Measurements from ENCODE around the gene HECTD1.
"Not testable (repeated sequence)": the region's sequence is repeated elsewhere in the genome, so short reads cannot be mapped to it uniquely, and the experiment has no call there.

The HECTD1 gene

GRCh38 chr14:31207755-31208545, at the start of gene HECTD1:
Gene HECTD1 (minus strand): TSS chr14:31207793. CDS start chr14:31205936, 1,857 bp downstream.
- Mint-ChIP-seq H3K36me3 (ENCODE audit: insufficient read depth) (peaks cover 36% of the 10 kb centered on the region), H3K9me3 (no peaks in the 10 kb centered on the region), H3K4me1 (peaks cover 49% of the 10 kb centered on the region), H3K4me3 (peak within 1 kb of the TSS; percentile 94), H3K27ac (ENCODE audit: low read depth) (peak within 1 kb of the TSS; percentile 99), H3K27me3 (no peaks in the 10 kb centered on the region)
- ATAC-seq (replicated peaks; ENCODE audit: extremely low read depth, poor library complexity, severe bottlenecking) (peak; percentile 69), DNase-seq (ENCODE audit: low spot score in 2 of 2) (peak; percentile 77 to 86)

GRCh38 chr14:31257244-31257553, 49.6 kb upstream of the HECTD1 start:
- H3K4me3 Mint-ChIP-seq: no peak overlapping the region
- H3K27me3 Mint-ChIP-seq: no peaks in the 10 kb centered on the region
- no peak overlapping the region for H3K27ac Mint-ChIP-seq (ENCODE audit: low read depth)
- ATAC-seq (replicated peaks; ENCODE audit: extremely low read depth, poor library complexity, severe bottlenecking): no peak
- H3K9me3 Mint-ChIP-seq: no peaks in the 10 kb centered on the region
- no peak for DNase-seq (ENCODE audit: low spot score in 2 of 2)
- H3K4me1 Mint-ChIP-seq: no peaks in the 10 kb centered on the region
- H3K36me3 Mint-ChIP-seq (ENCODE audit: insufficient read depth): no peaks in the 10 kb centered on the region

DNA sequence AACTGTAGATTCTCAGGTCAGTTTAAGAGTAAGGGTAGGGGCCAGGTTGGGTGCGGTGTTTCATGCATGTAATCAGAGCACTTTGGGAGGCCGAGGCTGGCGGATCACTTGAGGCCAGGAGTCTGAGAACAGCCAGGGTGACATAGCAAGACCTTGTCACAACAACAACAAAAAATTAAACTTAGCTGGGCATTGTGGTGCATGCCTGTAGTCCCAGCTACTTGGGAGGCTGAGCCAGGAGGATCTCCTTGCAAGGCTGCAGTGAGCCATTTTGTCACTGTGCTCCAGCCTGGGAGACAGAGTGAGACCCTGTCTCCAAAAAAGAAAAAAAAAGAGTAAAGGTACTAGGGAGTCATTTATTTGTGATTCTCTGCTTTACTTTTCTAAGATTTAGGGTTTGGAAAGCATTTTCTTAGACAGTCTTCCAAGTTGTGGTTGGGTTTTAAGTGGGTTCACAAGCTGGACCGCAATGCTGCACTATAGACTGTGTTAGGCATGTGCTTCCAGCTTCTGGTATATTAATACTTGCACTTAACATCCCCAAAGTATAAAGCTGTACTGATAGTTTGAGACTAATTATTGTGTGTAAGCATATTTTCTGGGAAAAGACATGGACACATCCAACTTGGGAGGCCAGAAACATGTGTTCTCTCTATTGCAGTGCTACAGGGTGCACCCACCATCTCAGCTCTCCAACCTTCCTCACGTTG, 49.1 kb upstream of the HECTD1 start:
- Mint-ChIP-seq H3K27ac (ENCODE audit: low read depth) (no peak overlapping the region), H3K4me1 (no peaks in the 10 kb centered on the region), H3K27me3 (no peaks in the 10 kb centered on the region), H3K36me3 (ENCODE audit: insufficient read depth) (no peaks in the 10 kb centered on the region), H3K4me3 (no peak overlapping the region), H3K9me3 (no peaks in the 10 kb centered on the region)
- ATAC-seq (replicated peaks; ENCODE audit: extremely low read depth, poor library complexity, severe bottlenecking) (no peak), DNase-seq (ENCODE audit: low spot score in 2 of 2) (no peak)

GRCh38 chr14:31255918-31256317, 48.3 kb upstream of the HECTD1 start:
- not testable (repeated sequence) for H3K36me3 Mint-ChIP-seq (ENCODE audit: insufficient read depth); H3K9me3 Mint-ChIP-seq; H3K4me1 Mint-ChIP-seq; H3K4me3 Mint-ChIP-seq; H3K27ac Mint-ChIP-seq (ENCODE audit: low read depth); ATAC-seq (replicated peaks; ENCODE audit: extremely low read depth, poor library complexity, severe bottlenecking); DNase-seq (ENCODE audit: low spot score in 2 of 2); H3K27me3 Mint-ChIP-seq

DNA sequence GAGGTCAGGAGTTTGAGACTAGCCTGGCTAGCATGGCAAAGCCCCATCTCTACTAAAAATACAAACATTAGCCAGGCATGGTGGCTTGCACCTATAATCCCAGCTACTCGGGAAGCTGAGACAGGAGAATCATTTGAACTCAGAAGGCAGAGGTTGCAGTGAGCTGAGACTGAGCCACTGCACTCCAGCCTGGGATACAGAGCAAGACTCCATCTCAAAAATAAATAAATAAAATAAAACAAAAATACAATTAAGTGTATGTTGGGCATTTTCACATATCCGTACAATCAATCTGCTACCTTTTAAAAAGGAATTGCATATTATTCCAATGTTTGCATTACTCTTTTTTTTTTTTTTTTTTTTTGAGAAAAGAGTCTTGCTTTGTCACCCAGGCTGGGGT, 47.7 kb upstream of the HECTD1 start:
- Mint-ChIP-seq H3K27me3 (no peaks in the 10 kb centered on the region), H3K9me3 (no peaks in the 10 kb centered on the region), H3K4me1 (no peaks in the 10 kb centered on the region), H3K36me3 (ENCODE audit: insufficient read depth) (no peaks in the 10 kb centered on the region), H3K4me3 (no peak overlapping the region), H3K27ac (ENCODE audit: low read depth) (no peak overlapping the region)
- DNase-seq (ENCODE audit: low spot score in 2 of 2): no peak
- ATAC-seq (replicated peaks; ENCODE audit: extremely low read depth, poor library complexity, severe bottlenecking): no peak

DNA sequence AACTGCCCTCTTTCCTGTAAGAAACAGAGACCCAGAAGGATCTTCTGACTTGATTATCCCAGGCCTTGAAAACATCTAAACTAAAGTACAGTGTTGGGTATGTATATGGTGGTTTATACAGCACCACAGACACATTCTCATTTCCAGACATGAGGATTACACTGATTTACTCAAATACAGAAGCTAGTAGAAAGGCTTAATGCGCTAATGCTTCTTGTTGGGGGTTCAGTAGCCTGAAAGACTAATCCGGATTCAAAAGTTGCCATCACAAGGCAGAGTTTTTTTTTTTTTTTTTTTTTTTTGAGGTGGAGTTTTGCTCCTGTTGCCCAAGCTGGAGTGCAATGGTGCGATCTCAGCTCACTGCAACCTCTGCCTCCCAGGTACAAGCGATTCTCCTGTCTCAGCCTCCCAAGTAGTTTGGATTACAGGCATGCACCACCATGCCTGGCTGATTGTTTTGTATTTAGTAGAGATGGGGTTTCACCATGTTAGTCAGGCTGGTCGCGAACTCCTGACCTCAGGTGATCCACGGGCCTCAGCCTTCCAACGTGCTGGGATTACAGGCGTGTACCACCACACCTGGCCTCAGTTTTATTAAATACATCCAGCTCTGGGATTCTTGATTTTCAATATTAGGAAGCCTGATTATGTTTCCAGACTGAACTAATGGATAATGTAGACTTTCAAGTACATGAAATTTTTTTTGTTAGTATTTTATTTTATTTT, 46.3 kb upstream of the HECTD1 start:
- Mint-ChIP-seq H3K4me1 (no peaks in the 10 kb centered on the region), H3K36me3 (ENCODE audit: insufficient read depth) (no peaks in the 10 kb centered on the region), H3K9me3 (no peaks in the 10 kb centered on the region), H3K27ac (ENCODE audit: low read depth) (no peak overlapping the region), H3K27me3 (no peaks in the 10 kb centered on the region), H3K4me3 (no peak overlapping the region)
- DNase-seq (ENCODE audit: low spot score in 2 of 2) (no peak), ATAC-seq (replicated peaks; ENCODE audit: extremely low read depth, poor library complexity, severe bottlenecking) (no peak)

GRCh38 chr14:31252865-31253264, 45.3 kb upstream of the HECTD1 start:
- no peak for ATAC-seq (replicated peaks; ENCODE audit: extremely low read depth, poor library complexity, severe bottlenecking)
- Mint-ChIP-seq H3K36me3 (ENCODE audit: insufficient read depth) (no peaks in the 10 kb centered on the region), H3K4me3 (no peak overlapping the region), H3K9me3 (no peaks in the 10 kb centered on the region), H3K27ac (ENCODE audit: low read depth) (no peak overlapping the region), H3K27me3 (no peaks in the 10 kb centered on the region), H3K4me1 (no peaks in the 10 kb centered on the region)
- DNase-seq (ENCODE audit: low spot score in 2 of 2): no peak

GRCh38 chr14:31251028-31251958, 43.7 kb upstream of the HECTD1 start:
- Mint-ChIP-seq H3K27me3 (no peaks in the 10 kb centered on the region), H3K4me1 (no peaks in the 10 kb centered on the region), H3K4me3 (no peak overlapping the region), H3K27ac (ENCODE audit: low read depth) (no peak overlapping the region), H3K9me3 (no peaks in the 10 kb centered on the region), H3K36me3 (ENCODE audit: insufficient read depth) (no peaks in the 10 kb centered on the region)
- DNase-seq (ENCODE audit: low spot score in 2 of 2): no peak
- no peak for ATAC-seq (replicated peaks; ENCODE audit: extremely low read depth, poor library complexity, severe bottlenecking)

DNA sequence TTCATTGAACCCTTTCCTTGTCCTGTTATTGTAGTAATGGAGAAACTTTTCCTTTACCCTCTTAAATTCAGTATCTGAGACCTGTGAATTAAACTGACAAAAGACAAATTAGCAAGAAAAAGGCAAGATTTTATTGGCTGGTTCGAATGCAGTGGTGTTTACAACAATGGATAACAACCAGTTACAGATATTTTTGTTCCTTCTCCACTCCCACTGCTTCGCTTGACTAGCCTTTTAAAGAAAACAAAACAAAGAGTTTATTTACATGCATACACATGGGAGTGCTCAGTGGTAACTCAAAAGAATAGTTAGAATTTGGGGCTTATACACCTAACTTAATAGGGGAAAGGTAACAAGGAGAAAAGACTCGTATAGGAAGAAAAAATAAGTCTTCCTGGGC, 37.0 kb upstream of the HECTD1 start:
- Mint-ChIP-seq H3K4me1 (peaks cover 14% of the 10 kb centered on the region), H3K9me3 (no peaks in the 10 kb centered on the region), H3K36me3 (ENCODE audit: insufficient read depth) (no peaks in the 10 kb centered on the region), H3K4me3 (no peak overlapping the region), H3K27me3 (no peaks in the 10 kb centered on the region), H3K27ac (ENCODE audit: low read depth) (no peak overlapping the region)
- ATAC-seq (replicated peaks; ENCODE audit: extremely low read depth, poor library complexity, severe bottlenecking): no peak
- DNase-seq (ENCODE audit: low spot score in 2 of 2): no peak

DNA sequence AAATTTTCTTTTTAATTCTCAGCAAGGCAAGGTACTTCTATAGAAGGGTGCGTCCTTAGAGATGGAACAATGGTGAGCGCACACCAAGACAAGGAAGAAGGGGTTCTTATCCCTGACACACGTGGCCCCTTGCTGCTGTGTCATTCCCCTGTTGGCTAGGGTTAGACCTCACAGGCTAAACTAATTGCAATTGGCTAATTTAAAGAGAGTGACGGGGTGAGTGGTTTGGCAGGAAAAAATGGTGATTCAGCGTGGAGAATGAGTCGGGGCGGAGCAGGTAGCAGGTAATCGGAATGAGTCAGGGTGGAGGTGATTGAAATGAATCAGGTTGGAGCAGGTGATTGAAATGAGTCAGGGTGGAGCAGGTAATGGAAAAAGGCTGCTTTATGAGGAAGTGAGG, 36.3 kb upstream of the HECTD1 start:
- no peak overlapping the region for H3K27ac Mint-ChIP-seq (ENCODE audit: low read depth)
- H3K27me3 Mint-ChIP-seq: no peaks in the 10 kb centered on the region
- no peaks in the 10 kb centered on the region for H3K36me3 Mint-ChIP-seq (ENCODE audit: insufficient read depth)
- ATAC-seq (replicated peaks; ENCODE audit: extremely low read depth, poor library complexity, severe bottlenecking) (no peak), DNase-seq (ENCODE audit: low spot score in 2 of 2) (no peak)
- H3K4me1 Mint-ChIP-seq: peaks cover 14% of the 10 kb centered on the region
- no peaks in the 10 kb centered on the region for H3K9me3 Mint-ChIP-seq
- no peak overlapping the region for H3K4me3 Mint-ChIP-seq

GRCh38 chr14:31242161-31242940, 34.8 kb upstream of the HECTD1 start:
- not testable (repeated sequence) for DNase-seq (ENCODE audit: low spot score in 2 of 2); H3K4me3 Mint-ChIP-seq; H3K36me3 Mint-ChIP-seq (ENCODE audit: insufficient read depth); H3K27me3 Mint-ChIP-seq; H3K27ac Mint-ChIP-seq (ENCODE audit: low read depth); H3K9me3 Mint-ChIP-seq; ATAC-seq (replicated peaks; ENCODE audit: extremely low read depth, poor library complexity, severe bottlenecking)
- H3K4me1 Mint-ChIP-seq: peaks cover 14% of the 10 kb centered on the region
